GM18868 (cell line): ENCODE data around the gene FAM228B.
A peak's percentile ranks its signal among the peaks of the same experiment; 100 is the strongest.
"Not testable (repeated sequence)": the region's sequence is repeated elsewhere in the genome, so short reads cannot be mapped to it uniquely, and the experiment has no call there.

ENCODE experiments used
- ATAC-seq: cut with Tn5 transposase; IDR thresholded peaks from one replicate; pipeline ENCODE4 v1.9.1; 2021; ENCODE audit warnings: mild to moderate bottlenecking, moderate library complexity; ENCODE audit not compliant: unreplicated experiment

The FAM228B gene

DNA sequence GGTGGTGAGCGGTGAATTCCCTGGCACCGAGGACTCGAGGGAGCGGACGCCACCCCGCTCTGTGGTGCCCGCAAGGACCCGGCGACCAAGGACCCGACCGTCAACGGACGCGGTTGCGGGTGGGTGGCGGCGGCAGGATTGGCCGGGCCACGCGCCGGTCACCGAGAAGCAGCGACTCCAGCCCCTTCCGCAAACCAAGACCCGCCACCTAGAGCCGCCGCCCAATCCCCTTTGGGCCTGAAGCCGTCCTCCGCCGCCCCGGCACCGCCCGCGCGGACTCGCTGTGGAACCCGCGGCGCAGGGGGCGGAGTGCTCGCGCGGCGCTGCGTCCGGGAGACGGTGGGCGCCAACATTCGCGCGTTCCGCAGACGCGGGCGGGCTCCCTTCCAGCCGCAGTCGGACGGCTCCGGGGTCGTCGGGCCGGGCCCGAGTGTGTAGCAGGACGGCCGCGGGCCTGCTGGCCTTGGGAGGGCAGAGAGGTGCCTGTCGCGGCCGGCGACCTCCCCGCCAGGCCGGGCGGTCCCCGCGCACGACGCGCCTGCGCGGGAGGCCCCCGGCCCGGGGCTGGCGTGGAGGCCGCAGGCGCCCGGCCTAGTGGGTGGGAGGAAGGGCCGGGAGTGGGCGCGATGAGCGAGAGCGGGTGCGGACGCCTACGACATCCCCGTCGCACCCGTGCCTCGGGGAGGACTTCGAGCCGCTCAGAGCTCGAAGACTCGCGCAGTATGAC is at the start of gene FAM228B, which contains the start of gene PFN4:
Gene FAM228B (plus strand): TSS at position 275 of the 727 bp plus-strand sequence. CDS start 893 bp downstream, outside the sequence.
Gene PFN4 (minus strand): TSS at position 140 of the 727 bp plus-strand sequence. CDS start 799 bp downstream, outside the sequence.
- ATAC-seq = peak; percentile 93

DNA sequence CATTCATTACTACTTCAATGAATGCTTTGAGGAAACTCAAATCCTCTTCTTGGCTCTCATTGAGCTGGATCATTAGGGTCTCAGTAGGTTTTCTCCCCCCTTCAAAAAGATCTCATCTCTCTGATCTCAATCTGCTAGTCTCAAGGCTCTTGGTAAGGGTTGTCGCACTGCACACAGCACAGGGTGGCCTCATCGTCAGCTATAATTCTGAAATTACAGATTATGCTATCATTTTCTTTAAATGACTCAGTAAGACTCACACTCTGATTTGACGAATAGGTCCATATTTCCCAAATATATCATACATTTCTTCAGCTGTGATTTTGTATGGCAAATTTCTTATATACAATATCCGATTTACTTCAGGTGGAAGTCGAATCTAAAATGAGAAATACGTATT is 49.5 kb upstream of the FAM228B start:
- ATAC-seq = no peak

GRCh38 chr2:24075259-24075658 is 48.0 kb upstream of the FAM228B start:
- no peak for ATAC-seq

DNA sequence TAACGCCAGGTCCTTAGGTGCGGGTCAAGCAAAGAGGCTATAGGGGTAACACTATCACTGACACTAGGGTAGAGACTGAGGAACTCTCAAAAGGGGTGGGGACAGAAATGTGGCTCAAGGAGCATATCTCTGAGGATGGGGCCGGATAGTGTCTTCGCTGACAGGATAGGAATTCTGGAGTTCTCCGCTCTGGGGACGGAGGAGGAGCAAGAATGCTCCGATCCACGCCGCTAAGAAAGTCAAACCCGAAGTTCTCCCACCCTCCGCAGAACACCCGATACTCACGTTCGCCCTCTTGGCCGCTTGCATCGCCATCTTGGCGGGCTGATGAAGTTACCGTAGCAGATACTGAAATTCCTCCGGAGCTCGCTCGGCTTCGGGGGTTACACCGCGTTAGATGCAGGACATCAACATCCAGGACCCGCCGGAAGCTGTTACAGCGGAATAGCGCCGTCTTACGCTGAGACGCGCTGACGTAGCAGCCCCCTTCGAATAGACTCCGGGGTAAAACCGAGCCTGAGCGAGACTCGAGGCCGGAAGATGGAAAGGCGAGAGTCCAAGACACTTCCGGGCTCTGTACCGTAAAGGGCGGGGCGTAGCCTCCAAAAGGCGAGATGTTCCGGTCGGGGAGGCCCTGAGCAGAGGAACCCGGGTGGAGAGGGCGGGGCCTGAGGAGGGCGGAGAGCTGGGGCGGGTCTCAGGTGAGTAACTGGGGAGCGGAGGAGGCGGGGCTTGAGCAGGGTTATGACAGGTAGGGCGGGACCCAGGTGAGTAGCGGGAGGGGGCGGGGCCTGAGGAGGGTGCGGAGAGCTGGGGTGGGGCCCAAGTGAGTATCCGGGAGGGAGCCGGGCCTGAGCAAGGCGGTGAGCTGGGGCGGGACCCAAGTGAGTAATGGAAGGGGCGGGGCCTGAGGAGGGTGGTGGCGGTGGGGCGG is 47.1 kb upstream of the FAM228B start, which contains the start of gene SF3B6:
Gene SF3B6 (minus strand): TSS at position 412 of the 934 bp plus-strand sequence. CDS start 97 bp downstream, at position 315.
- ATAC-seq = peak; percentile 92

DNA sequence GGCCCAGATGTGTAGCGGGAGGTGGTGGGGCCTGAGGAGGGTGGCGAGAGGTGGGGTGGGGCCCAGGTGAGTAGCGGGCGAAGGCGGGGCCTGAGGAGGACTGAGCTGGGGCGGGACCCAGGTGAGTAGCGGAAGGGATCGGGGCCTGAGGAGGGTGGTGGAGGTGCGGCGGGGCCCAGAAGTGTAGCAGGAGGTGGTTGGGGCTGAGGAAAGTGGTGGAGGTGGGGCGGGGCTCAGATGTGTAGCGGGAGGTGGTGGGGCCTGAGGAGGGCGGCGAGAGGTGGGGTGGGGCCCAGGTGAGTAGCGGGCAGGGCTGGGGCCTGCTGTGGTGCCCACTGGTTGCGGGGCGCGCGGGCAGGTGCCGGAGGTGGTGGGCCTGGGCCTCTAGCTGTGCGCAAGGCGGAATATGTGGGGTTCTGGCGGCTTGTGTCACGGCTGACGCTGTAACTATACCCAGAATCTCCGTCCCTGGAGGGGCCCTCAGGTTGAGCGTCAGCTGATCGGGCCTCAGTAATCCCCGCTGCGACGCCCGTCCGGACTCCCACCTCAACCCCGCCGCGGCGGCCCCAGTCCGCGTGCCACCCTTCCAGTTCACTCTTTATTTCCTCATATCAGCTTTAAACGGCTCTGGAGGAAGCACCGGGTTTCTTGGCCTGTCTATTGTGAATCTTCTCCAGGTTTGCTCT is 46.3 kb upstream of the FAM228B start:
- peak; percentile 0 for ATAC-seq

DNA sequence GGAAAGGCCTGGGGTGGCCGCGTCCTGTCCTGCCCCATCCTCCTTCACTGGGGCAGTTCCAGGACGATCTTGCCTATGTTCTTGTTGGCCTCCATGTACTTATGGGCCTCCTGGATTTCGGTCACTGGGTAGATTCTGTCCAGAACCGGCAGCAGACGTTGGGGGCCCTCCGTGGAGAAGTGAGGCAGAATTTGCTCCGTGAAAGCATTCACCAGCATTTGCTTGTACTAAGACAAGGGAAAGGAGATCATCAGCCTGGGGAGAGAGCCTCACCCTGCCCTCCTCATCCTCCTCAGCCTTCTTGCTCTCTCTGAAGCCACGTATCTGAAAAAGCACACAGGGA is 45.8 kb upstream of the FAM228B start:
- no peak for ATAC-seq

GRCh38 chr2:24077879-24078278 is 45.4 kb upstream of the FAM228B start:
- no peak for ATAC-seq

DNA sequence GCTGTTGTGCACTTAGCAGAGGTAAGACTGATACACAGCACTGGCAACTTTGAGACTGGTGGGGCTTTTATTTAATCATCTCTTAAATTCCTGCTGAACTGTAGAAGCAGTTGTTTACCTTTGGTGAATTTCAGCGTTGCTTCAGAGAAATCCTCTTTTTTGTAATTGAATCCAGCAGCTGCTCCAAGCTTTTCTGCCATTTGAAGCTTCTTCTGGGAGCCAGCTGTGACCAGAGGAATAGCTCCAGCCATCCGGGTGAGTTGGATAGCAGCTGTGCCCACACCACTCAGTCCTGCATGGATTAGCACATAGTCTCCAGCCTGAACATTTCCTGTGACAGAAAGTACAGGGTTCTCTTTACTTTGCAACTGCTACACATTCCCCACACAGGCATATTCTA is 42.6 kb upstream of the FAM228B start:
- no peak for ATAC-seq

DNA sequence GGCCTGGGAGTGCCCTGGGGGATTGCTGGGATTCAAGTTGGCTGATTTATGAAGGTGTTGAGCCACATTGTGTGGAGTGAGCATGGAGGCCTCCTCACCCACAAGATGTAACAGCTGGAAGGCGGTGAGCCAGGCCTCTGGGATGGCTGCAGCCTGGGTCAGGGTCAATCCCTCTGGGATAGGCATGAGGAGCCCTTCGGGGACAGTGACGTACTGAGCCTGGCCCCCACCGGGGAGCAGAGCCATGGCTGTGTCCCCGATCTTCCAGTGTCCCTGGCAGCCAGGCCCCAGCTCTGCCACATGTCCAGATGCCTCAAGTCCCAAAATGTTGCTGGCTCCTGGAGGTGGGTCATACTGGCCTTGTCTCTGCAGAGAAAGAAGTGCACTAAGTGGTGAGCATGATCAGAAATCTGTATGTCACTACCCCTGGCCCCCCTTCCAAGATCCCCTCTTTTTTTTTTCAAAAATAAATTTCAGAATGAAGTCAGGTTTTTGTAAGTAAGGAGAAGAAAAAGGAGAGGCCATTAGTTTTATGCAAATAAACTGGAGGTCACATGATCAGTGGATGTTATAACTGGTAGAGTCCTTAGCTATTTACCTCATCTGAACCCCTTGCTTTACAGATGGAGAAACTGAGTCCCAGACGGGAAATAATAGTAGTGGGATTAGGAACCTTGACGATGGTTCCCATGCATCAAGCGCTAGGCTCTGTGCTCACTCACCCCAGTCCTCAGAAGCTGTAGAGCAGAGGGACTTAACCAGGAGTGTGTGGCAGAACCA is 40.3 kb upstream of the FAM228B start:
- ATAC-seq = no peak

DNA sequence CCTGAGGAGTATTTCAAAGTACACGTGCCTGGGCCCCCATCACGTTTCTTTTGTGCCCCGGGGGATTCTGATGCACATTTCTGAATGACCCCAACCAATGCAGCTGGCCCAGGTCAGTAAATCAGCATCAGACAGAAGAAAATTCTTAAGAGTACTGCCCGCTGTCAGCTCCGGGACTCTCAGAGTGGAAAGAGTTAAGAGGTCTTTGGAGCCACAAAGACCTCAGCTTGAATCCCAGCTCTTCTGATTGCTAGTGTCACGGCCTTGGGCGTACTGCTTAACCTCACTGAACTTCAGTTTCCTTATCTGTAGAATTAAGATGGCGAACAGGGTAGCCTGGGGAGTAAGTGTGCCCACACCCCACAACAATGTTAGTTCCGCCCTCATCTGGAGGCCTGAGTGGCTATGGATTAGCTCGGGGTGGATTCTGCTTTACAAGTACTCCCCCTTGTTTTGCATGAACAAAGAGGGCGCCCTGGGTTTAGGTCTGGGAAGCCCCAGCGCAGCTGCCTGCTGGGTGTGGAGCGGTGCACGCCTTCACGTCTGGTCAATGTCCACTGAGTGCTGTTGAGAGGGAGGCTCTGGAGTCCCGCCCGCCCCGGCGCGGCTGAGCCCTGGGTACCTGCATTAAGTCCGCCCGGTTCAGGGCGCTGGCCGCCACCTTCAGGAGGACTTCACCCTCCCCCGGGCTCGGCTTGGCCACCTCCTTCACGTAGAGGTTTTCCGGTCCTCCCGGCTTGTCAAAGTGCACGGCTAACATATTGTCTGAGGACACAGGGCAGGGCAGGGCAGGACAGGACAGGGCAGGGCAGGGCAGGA is 39.5 kb upstream of the FAM228B start:
- peak; percentile 81 for ATAC-seq

DNA sequence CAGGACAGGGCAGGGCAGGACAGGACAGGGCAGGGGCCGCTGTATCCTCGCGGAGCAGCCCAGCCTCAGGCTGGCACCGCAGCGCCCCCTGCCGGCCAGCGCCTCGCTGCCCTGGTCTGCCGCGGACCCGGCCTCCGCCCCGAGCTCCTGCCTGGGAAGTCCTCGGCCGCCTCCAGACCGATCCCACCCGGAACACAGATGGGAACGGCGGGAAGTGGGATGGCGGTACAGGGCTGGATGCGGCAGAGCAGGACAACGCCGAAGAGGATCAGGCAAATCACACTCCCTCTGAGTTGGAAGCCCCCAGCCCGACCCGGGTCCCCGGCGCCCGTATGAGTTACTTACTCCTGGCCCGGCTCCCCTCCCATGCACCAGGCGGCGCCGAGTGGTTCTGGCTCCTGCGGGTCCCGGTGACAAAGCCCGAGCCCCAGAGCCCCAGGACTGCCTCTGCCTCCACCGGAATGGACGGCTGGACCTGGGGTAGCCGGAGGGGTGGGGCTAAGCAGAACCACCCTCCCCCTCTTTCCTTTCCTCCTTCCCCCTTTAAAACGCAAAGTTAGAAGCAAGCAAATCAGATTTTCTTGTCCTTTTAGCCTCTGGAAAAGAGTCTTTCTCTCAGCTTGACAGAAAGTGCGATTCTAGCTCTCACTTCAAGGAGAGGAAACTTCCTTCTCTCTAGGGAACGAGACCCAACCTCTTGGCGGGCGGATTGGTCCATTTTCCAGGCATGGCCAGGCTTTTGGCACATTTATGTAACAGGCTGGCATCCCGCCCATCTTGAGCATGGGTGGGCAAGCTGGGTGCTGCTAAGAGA is 38.7 kb upstream of the FAM228B start, which contains the start of gene TP53I3:
Gene TP53I3 (minus strand): TSS at position 449 of the 814 bp plus-strand sequence. CDS start 508 bp downstream, outside the sequence.
- peak; percentile 72 for ATAC-seq

DNA sequence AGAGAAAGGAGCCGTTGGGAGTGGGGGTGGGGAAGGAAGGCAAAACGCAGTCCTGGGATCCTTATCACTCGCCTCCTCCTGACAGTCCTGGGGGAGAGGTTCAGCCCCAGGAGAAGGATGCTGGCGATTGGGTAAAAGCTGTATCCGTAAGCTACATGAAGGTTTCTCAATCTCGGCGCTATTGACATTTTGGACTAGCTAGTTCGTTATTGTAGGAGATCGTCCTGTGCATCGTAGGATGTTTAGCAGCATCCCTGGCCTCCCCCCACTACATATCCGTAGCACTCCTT is 38.1 kb upstream of the FAM228B start:
- ATAC-seq = no peak

GRCh38 chr2:24086241-24086640 is 37.0 kb upstream of the FAM228B start:
- ATAC-seq = no peak

- no peak for ATAC-seq
Measured at GRCh38 chr2:24087032-24087431, 36.2 kb upstream of the FAM228B start.

- no peak for ATAC-seq
Measured at GRCh38 chr2:24088821-24089359, 34.4 kb upstream of the FAM228B start.

- ATAC-seq = not testable (repeated sequence)
Measured at GRCh38 chr2:24093270-24093669, 30.0 kb upstream of the FAM228B start.

- ATAC-seq = not testable (repeated sequence)
Measured at GRCh38 chr2:24095171-24095677, 28.0 kb upstream of the FAM228B start.

GRCh38 chr2:24100732-24101131 is 22.5 kb upstream of the FAM228B start:
- ATAC-seq = not testable (repeated sequence)
